ENCODE measurements around the gene OR2H2. TPM values are rescaled to one million over a fixed set of nuclear protein-coding genes. Genes with fewer than 3 reads are reported as not detected.

Gene OR2H2
- total RNA-seq, 2 experiments from 2014 or later, result not detected

DNA sequence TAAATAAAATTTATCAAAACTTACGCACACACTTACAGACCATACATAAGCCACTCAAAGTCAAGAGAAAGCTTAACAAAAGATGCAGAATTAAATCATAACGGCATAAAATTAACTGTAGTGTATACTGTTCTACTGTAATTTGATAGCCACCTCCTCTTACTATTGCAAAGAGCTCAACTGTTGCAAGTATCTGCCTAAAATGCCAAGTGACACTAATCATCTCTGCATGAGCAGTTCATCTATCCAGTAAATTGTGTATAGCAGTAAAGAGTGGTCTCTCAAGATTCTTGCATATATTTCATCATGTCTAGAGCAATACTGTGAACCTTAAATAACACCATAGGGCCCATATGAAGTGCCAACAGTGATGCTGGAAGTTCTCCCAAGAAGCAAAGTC, 12.3 kb downstream of the OR2H2 start:
- Mint-ChIP-seq H3K4me3 (no peak overlapping the region), H3K4me1 (ENCODE audit: low read depth) (no peaks in the 10 kb centered on the region), H3K27me3 (no peaks in the 10 kb centered on the region), H3K36me3 (peaks cover 2% of the 10 kb centered on the region), H3K27ac (no peak overlapping the region), H3K9me3 (no peaks in the 10 kb centered on the region)
- POLR2A ChIA-PET, result no interaction called here
- CTCF ChIA-PET, result interaction anchor here (0.9 kb wide), 2 partner anchors 10 to 57 kb away, joined by 3 read pairs; no protein-coding TSS in a partner anchor
- intact Hi-C loops (cut with micrococcal nuclease), result no loop called here
- no peak for DNase-seq

DNA sequence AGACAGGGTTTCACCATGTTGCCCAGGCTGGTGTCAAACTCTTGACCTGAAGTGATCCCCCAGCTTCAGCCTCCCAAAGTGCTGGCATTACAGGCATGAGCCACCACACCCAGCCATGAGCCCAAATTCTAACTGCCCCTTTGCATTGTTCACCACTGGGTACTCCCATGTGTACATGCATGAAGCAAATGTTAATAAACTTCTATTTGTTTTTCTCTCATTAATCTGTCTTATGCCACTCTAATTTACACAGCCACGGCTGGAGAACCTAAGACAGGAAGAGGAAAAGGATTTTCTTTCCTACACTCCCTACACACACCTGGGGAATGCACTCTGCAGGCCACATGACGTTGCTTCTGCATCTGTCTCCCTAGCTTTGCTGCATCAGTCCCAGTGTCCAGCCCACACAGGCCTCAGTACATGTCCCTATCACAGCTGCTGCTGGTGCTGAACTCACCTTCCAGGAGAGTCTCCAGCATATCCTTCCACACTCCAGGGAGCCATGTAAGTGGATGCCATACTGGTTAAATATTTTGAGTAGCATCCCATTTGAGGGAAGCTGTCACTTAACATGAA, 13.3 kb downstream of the OR2H2 start:
- ChIA-PET CTCF (interaction anchor here (0.9 kb wide), 1 partner anchor 11 kb away, joined by 3 read pairs; no protein-coding TSS in a partner anchor), POLR2A (no interaction called here)
- intact Hi-C loops (cut with micrococcal nuclease), result no loop called here
- peaks cover 4% of the 10 kb centered on the region for H3K36me3 Mint-ChIP-seq
- H3K9me3 Mint-ChIP-seq, result no peaks in the 10 kb centered on the region
- no peak overlapping the region for H3K4me3 Mint-ChIP-seq
- no peaks in the 10 kb centered on the region for H3K4me1 Mint-ChIP-seq (ENCODE audit: low read depth)
- H3K27ac Mint-ChIP-seq, result no peak overlapping the region
- H3K27me3 Mint-ChIP-seq, result no peaks in the 10 kb centered on the region
- no peak for DNase-seq

DNA sequence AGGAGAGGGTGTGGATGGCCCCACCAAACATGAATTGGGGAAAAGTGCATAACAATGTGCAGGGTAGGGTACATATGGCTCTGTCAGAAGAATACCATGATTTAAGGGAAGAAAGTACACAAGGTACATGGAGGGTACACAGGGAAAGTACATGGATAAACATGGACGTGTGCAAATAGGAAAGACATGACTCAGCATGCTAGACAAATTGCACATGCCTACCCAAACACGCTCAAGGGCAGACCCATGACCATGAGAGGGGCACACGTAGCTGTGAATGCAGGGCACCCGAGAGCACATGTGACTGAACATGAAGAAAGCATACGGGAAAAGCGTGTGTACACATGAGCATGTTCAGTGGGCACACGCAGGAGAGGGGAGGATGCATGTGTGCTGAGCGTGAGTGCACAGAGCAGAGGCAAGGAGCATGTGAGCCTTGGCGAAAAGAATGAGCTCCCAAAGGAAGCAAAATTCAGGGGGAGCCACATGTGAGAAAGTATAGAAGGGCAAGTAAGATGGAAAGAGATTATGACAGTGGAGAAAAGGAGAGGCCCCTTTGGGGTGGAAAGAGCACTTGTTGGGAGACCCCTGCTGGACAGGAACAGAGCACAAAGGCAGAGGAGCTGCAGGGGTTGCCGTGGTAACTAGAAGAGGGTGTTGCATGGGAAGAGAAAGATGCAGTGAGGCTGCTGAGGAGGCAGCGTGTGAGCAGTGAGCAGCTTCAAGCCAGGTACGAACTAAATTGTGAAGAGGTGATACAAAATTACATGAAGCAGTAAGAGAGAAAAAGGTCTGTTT, 17.8 kb downstream of the OR2H2 start:
- H3K27me3 Mint-ChIP-seq, result no peaks in the 10 kb centered on the region
- ChIA-PET CTCF (no interaction called here), POLR2A (no interaction called here)
- no peaks in the 10 kb centered on the region for H3K9me3 Mint-ChIP-seq
- intact Hi-C loops (cut with micrococcal nuclease), result no loop called here
- no peak for DNase-seq
- no peak overlapping the region for H3K4me3 Mint-ChIP-seq
- no peak overlapping the region for H3K27ac Mint-ChIP-seq
- H3K36me3 Mint-ChIP-seq, result peaks cover 16% of the 10 kb centered on the region
- no peaks in the 10 kb centered on the region for H3K4me1 Mint-ChIP-seq (ENCODE audit: low read depth)

DNA sequence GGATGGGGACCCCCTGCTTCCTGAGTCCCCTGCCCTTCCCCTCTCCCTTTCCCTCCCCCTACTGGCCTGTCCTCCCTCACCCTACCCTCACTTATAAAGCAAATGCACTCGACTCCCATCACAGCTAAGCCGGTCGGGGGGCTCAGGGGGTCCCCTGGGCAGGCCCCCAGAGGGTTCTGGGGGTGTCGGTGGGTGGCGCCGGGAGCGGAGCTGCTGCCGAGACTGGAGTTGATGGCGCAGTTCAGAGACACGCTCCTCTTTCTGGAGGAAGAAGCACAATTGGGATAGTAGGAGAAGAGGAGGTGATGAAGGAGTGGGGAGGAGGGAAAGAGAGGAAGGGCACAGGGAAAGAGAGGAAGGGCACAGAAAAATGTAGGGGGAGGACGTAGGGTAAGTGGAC, 18.5 kb downstream of the OR2H2 start:
- intact Hi-C loops (cut with micrococcal nuclease), result no loop called here
- no peaks in the 10 kb centered on the region for H3K4me1 Mint-ChIP-seq (ENCODE audit: low read depth)
- POLR2A ChIA-PET, result no interaction called here
- H3K36me3 Mint-ChIP-seq, result peaks cover 16% of the 10 kb centered on the region
- CTCF ChIA-PET, result no interaction called here
- no peak overlapping the region for H3K4me3 Mint-ChIP-seq
- no peaks in the 10 kb centered on the region for H3K27me3 Mint-ChIP-seq
- DNase-seq, result no peak
- no peak overlapping the region for H3K27ac Mint-ChIP-seq
- no peaks in the 10 kb centered on the region for H3K9me3 Mint-ChIP-seq

DNA sequence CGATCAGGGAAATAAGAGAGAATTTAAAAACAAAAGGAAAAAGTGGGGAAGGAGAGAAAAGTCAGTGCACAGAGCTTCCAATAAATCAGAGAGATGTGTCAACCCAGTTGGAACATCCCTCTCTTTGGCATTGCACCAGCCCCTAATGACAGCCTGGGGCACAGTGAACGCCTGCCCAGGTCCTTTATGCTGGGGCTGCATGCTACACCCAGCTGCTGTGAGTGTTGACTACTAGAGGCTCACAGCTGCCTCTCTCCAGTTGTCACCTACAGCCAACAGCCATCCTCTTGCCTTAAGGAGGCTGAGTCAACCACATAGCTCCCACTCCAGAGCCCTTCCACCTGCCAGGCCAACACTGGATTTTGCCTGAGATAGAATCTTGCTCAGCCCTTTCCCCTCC, 19.0 kb downstream of the OR2H2 start:
- POLR2A ChIA-PET, result no interaction called here
- DNase-seq, result no peak
- no peaks in the 10 kb centered on the region for H3K27me3 Mint-ChIP-seq
- no peaks in the 10 kb centered on the region for H3K9me3 Mint-ChIP-seq
- H3K4me1 Mint-ChIP-seq (ENCODE audit: low read depth), result no peaks in the 10 kb centered on the region
- peaks cover 16% of the 10 kb centered on the region for H3K36me3 Mint-ChIP-seq
- intact Hi-C loops (cut with micrococcal nuclease), result no loop called here
- no peak overlapping the region for H3K4me3 Mint-ChIP-seq
- no peak overlapping the region for H3K27ac Mint-ChIP-seq
- CTCF ChIA-PET, result no interaction called here

DNA sequence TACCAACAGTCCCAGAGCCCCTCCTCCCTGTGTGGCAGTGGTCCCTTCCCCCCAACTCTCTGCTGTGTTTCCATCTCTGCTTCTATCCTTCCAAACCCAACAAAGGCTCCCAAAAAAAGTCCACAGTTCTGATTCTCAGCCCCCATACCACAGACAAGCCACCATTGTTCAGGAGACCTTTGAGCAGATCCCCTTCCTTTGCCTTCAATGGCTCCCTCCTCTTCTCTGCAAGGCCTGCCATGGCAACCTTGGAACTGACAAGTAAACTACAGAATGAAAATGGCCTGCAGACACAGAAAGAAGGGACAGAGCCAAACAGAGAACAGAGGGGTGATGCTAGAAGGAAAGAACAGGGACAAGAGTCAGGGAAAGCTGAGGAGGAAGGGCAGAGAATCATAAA, 23.2 kb downstream of the OR2H2 start:
- H3K4me1 Mint-ChIP-seq (ENCODE audit: low read depth), result no peaks in the 10 kb centered on the region
- H3K4me3 Mint-ChIP-seq, result no peak overlapping the region
- H3K9me3 Mint-ChIP-seq, result no peaks in the 10 kb centered on the region
- no peaks in the 10 kb centered on the region for H3K27me3 Mint-ChIP-seq
- CTCF ChIA-PET, result no interaction called here
- intact Hi-C loops (cut with micrococcal nuclease), result no loop called here
- H3K27ac Mint-ChIP-seq, result no peak overlapping the region
- DNase-seq, result no peak
- POLR2A ChIA-PET, result no interaction called here
- H3K36me3 Mint-ChIP-seq, result peaks cover 22% of the 10 kb centered on the region

DNA sequence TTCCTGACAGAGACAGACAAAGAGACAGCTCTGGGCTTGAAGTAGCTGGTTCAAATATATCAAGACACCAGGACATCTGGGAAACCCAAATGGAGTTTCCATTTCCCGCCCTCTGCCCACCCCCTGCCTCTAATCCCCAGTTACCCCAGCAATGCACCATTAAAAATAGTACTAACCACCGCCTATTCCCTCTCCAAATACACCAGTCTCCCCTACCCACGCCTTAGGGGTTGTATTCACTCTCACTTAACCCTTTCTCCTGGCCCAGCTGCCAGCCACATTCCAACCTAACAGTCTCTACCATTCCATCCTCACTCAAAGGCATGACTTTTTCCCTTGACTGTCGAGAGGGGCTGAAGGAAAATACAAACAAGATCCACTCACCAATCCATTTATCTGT, 25.6 kb downstream of the OR2H2 start:
- ChIA-PET POLR2A (no interaction called here), CTCF (no interaction called here)
- no peak overlapping the region for H3K27ac Mint-ChIP-seq
- H3K4me1 Mint-ChIP-seq (ENCODE audit: low read depth), result no peaks in the 10 kb centered on the region
- H3K9me3 Mint-ChIP-seq, result no peaks in the 10 kb centered on the region
- peaks cover 26% of the 10 kb centered on the region for H3K36me3 Mint-ChIP-seq
- intact Hi-C loops (cut with micrococcal nuclease), result no loop called here
- H3K4me3 Mint-ChIP-seq, result no peak overlapping the region
- H3K27me3 Mint-ChIP-seq, result no peaks in the 10 kb centered on the region
- DNase-seq, result no peak

DNA sequence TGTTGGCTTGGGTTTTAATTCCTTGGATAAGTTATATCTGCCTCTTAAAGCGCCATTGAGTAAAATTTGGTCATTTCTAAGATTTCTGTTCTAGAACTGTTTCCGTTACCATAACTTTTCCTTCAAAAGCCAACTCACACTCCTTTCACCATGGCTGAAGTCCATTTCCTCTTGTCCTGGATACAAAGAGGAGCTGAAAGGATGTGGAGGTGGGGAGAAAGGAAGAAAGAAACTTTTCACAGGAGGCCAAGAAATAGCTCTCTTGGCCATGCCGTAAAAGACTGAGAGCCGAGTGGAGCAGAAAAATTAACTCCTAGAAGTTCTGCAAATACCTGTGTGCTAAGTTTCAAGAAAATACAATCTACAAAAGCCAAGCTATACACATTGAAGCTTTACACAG, 26.5 kb downstream of the OR2H2 start:
- Mint-ChIP-seq H3K4me3 (no peak overlapping the region), H3K27ac (no peak overlapping the region), H3K4me1 (ENCODE audit: low read depth) (no peaks in the 10 kb centered on the region), H3K36me3 (peaks cover 21% of the 10 kb centered on the region), H3K27me3 (no peaks in the 10 kb centered on the region), H3K9me3 (no peaks in the 10 kb centered on the region)
- no peak for DNase-seq
- intact Hi-C loops (cut with micrococcal nuclease), result no loop called here
- ChIA-PET CTCF (interaction anchor here (0.6 to 1.0 kb wide), 3 partner anchors 22 to 296 kb away, joined by 3 read pairs; no protein-coding TSS in a partner anchor), POLR2A (no interaction called here)

DNA sequence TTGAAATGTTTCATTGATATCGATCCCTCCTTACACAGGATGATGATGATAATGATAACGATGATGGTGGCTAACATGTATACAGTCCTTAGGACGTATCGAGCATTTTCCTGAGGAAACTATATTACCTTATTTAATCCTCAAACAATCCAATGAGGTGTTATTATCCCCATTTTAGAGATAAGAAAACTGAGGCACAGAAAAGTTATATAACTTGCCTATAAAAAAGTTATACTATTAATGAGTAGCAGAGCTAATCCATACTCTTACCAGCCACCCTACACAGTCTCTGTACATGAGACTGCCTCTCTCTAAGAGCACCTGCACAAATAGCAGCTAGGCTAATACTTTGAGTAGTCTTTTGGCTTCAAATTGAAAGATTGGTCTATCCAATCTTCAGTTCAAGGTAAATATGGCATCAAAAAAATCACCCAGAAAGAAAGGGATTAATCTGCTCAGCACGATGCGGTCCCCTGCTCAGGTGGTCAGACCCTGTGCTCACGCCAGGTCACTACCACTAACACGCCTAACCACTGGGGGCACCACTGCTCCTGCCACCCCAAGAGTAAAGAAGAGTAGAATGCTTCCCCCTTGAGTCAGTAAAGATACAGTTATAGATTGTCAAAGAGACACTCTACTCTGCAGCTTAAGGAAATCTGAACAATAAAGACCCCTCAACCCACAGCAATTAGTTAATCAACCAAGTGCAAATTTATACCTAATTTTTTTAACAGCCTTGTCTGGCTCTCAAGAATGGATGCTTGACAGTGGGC, 33.0 kb downstream of the OR2H2 start:
- no peaks in the 10 kb centered on the region for H3K9me3 Mint-ChIP-seq
- peaks cover 26% of the 10 kb centered on the region for H3K36me3 Mint-ChIP-seq
- CTCF ChIA-PET, result interaction anchor here (1.3 to 1.6 kb wide), 2 partner anchors 32 to 36 kb away, joined by 4 to 6 read pairs; no protein-coding TSS in a partner anchor
- POLR2A ChIA-PET, result no interaction called here
- DNase-seq, result peak; percentile 18
- intact Hi-C loops (cut with micrococcal nuclease), result no loop called here
- H3K4me1 Mint-ChIP-seq (ENCODE audit: low read depth), result no peaks in the 10 kb centered on the region
- no peak overlapping the region for H3K4me3 Mint-ChIP-seq
- no peaks in the 10 kb centered on the region for H3K27me3 Mint-ChIP-seq
- H3K27ac Mint-ChIP-seq, result no peak overlapping the region

DNA sequence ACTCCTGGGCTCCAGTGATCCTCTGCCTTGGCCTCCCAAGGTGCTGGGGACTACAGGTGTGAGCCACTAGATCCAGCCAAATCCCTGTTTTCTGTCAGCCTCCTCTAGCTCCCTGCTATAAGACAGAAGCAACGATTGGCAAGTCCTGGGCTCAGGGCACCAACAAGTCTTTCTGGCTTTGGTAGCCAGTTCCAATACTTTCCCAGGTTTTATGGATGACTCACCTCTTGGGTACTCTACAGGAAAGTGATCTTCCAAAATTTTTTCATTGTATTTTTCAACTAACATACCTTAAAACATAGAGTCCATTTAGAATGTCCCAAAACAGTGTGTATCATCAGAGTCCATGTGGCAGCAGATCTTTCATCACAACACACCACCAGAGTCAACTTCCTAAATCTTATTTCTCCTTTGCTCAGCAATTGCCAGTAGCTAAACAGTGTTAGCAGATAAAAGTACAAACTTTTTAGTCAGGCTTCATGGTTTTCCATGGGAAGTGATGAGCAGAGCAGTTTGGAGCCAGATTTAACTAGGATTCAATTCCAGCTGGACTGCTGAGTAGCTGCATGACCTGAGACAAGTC, 34.7 kb downstream of the OR2H2 start:
- no peak overlapping the region for H3K4me3 Mint-ChIP-seq
- H3K36me3 Mint-ChIP-seq, result peaks cover 15% of the 10 kb centered on the region
- intact Hi-C loops (cut with micrococcal nuclease), result no loop called here
- H3K4me1 Mint-ChIP-seq (ENCODE audit: low read depth), result no peaks in the 10 kb centered on the region
- ChIA-PET POLR2A (no interaction called here), CTCF (interaction anchor here (1.4 to 1.7 kb wide), 2 partner anchors 9 to 35 kb away, joined by 5 read pairs; no protein-coding TSS in a partner anchor)
- H3K9me3 Mint-ChIP-seq, result no peaks in the 10 kb centered on the region
- H3K27ac Mint-ChIP-seq, result no peak overlapping the region
- H3K27me3 Mint-ChIP-seq, result no peaks in the 10 kb centered on the region
- no peak for DNase-seq

DNA sequence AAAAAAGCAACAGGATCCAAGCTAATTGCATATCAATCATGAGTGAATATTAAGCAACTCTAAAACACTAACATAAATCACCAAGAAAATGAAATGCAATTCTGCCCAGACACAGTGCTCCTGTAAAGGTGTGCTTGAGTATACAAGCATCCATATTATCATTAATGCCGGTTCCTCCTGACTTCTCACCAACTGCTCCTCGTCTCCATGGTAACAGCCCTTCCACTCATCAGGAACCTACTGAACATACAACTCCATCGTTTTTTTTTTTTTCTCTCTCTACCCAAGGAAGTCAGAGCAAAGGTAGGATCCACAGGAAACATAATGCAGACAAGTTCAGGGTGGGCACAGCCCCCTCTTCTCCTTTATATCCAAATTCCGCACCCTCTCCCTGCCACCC, 35.7 kb downstream of the OR2H2 start:
- DNase-seq, result no peak
- H3K27ac Mint-ChIP-seq, result no peak overlapping the region
- POLR2A ChIA-PET, result no interaction called here
- H3K4me1 Mint-ChIP-seq (ENCODE audit: low read depth), result no peaks in the 10 kb centered on the region
- H3K4me3 Mint-ChIP-seq, result no peak overlapping the region
- H3K9me3 Mint-ChIP-seq, result no peaks in the 10 kb centered on the region
- intact Hi-C loops (cut with micrococcal nuclease), result no loop called here
- H3K27me3 Mint-ChIP-seq, result no peaks in the 10 kb centered on the region
- peaks cover 15% of the 10 kb centered on the region for H3K36me3 Mint-ChIP-seq
- CTCF ChIA-PET, result interaction anchor here (1.4 to 1.7 kb wide), 2 partner anchors 8 to 34 kb away, joined by 5 read pairs; no protein-coding TSS in a partner anchor

DNA sequence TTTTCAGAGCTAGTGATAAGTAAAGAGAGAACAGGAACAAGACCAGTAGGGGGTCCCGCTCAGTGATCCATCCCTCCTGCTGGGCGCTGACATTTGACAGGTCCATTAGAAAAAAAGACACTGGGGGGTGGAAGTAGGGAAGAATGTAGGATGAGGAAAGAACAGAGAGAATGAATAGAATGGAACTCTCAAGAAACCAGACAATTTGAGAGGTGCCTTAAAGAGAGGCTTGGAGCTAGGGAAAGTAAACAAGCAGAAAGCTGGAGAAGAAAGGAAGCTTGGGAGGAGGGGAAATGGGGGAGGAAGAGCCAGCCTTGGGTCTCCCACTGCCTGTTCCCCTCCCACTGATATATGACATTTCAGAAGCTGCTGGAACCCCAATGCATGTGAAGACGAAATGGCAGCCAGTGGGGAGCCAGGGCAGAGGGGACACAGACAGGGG, 39.6 kb downstream of the OR2H2 start:
- CTCF ChIA-PET, result interaction anchor here (1.0 to 3.2 kb wide), 3 partner anchors 15 to 29 kb away, joined by 3 to 15 read pairs (median 5); no protein-coding TSS in a partner anchor
- H3K36me3 Mint-ChIP-seq, result peaks cover 11% of the 10 kb centered on the region

More for the DNA sequence above, 39.6 kb downstream of the OR2H2 start:
- H3K4me3 Mint-ChIP-seq, result no peak overlapping the region
- no peak overlapping the region for H3K27ac Mint-ChIP-seq
- no peaks in the 10 kb centered on the region for H3K9me3 Mint-ChIP-seq
- intact Hi-C loops (cut with micrococcal nuclease), result no loop called here
- POLR2A ChIA-PET, result no interaction called here
- DNase-seq, result no peak
- no peaks in the 10 kb centered on the region for H3K27me3 Mint-ChIP-seq
- peaks cover 12% of the 10 kb centered on the region for H3K4me1 Mint-ChIP-seq (ENCODE audit: low read depth)

All from activated CD4-positive, alpha-beta memory T cell treated with anti-CD3 and anti-CD28 coated beads for 36 hours (primary cell).